Ishikawa (cell line): ENCODE results near the gene LRP5.

Experiments used
- CEBPB ChIP-seq: IDR thresholded peaks from 2 replicates; pipeline ENCODE4 v1.6.1; 2012
- EP300 ChIP-seq: IDR thresholded peaks from 2 replicates; pipeline ENCODE4 v1.6.1; 2012; ENCODE audit warnings: borderline replicate concordance
- TAF1 ChIP-seq: IDR thresholded peaks from 2 replicates; pipeline ENCODE4 v1.6.1; 2012; ENCODE audit warnings: low read depth, mild to moderate bottlenecking
- TF ChIP-seq, protein P1 (sequence below): IDR thresholded peaks from 2 replicates; pipeline ENCODE4 v1.6.1; 2012; ENCODE audit warnings: low read depth, mild to moderate bottlenecking

DNA sequence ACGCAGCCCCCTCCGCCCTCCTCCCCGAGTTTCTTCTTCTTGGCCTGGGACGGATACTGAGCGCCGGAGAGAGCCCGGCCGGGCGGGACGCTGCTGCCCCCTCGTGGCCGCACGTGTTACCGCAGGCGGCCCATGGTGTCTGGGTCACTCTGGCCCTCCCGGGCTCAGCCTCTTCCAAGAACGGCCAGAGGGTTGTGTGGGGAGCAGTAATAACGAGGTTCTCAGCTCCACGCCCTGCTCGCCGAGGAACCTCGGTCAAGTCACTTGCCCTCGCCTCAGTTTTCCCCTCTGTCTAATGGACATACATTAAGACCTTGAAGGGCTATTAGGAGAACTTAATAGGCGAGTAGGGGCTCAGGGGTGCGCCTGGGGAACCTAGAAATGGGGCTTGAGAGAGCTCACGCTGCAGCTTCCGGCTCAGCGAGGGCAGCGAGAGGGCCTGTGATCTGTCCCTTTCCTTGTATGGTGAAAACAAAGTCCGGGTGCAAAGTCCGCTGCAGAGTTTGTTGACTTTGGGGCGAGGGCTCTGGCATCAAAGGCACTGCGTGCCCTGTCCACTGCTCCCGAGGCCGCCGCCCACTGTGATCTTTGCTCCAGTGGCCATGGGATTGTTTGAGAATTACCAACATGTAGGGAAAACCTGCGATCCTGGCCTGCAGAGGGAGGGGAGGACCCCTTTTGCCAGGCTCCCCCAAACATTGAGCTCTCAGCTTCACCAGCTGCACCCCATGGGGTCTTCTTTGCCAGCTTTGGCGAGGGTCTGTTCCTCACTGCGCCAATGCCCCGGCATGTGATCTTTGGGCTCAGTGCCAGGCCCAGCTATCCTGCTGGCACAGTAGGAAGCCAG, 14.4 kb upstream of the LRP5 start:
- no peak for TF ChIP-seq TAF1
- TF ChIP-seq CEBPB: no peak
- TF ChIP-seq EP300: no peak
- TF ChIP-seq, protein P1, sequence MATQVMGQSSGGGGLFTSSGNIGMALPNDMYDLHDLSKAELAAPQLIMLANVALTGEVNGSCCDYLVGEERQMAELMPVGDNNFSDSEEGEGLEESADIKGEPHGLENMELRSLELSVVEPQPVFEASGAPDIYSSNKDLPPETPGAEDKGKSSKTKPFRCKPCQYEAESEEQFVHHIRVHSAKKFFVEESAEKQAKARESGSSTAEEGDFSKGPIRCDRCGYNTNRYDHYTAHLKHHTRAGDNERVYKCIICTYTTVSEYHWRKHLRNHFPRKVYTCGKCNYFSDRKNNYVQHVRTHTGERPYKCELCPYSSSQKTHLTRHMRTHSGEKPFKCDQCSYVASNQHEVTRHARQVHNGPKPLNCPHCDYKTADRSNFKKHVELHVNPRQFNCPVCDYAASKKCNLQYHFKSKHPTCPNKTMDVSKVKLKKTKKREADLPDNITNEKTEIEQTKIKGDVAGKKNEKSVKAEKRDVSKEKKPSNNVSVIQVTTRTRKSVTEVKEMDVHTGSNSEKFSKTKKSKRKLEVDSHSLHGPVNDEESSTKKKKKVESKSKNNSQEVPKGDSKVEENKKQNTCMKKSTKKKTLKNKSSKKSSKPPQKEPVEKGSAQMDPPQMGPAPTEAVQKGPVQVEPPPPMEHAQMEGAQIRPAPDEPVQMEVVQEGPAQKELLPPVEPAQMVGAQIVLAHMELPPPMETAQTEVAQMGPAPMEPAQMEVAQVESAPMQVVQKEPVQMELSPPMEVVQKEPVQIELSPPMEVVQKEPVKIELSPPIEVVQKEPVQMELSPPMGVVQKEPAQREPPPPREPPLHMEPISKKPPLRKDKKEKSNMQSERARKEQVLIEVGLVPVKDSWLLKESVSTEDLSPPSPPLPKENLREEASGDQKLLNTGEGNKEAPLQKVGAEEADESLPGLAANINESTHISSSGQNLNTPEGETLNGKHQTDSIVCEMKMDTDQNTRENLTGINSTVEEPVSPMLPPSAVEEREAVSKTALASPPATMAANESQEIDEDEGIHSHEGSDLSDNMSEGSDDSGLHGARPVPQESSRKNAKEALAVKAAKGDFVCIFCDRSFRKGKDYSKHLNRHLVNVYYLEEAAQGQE: no peak
